Left cardiac atrium (tissue), 4 donors: ENCODE results near the gene CAMK2D. TPM values are rescaled to one million over a fixed set of nuclear protein-coding genes. Genes with fewer than 3 reads are reported as not detected.

Experiments
- ATAC-seq, 2 donors: fragments of 200-7000 bp; cut with Tn5 transposase; one replicate each; pipeline ENCODE4 v1.9.1; 2020; ENCODE audit warnings: mild to moderate bottlenecking in 2 of 2, moderate library complexity in 2 of 2
- DNase-seq: peaks from one replicate; pipeline ENCODE4 v3.0.0-alpha.2; 2020
- intact Hi-C, 2 donors: fragments of 100-400 bp; cut with DNase I; formaldehyde crosslinking; loops; one replicate each; pipeline versions ENCODE4 v1.14.1 to v1.15.1; 2022 to 2023
- total RNA-seq, 2 donors: library from RNA; stranded (reverse); fragmentation: NEBNext Ultra II Directional; extraction: Animal tissue kit (Norgen Biotek cat#: 25700); gene quantifications; one replicate each; pipeline ENCODE4 v1.2.1, GENCODE V29; 2021
- donor health status: DM: no; HTN: yes; CAD: no.
- donor health status: DM: no; HTN: yes; CAD: no; lungs with severe emphysema.
- donor health status: DM: yes; HTN: yes; CAD: no.
- donor health status: Dilated cardiomyopathy.

CAMK2D gene
- total RNA-seq, 2 donors from 2014 or later: 133 to 136 TPM

DNA sequence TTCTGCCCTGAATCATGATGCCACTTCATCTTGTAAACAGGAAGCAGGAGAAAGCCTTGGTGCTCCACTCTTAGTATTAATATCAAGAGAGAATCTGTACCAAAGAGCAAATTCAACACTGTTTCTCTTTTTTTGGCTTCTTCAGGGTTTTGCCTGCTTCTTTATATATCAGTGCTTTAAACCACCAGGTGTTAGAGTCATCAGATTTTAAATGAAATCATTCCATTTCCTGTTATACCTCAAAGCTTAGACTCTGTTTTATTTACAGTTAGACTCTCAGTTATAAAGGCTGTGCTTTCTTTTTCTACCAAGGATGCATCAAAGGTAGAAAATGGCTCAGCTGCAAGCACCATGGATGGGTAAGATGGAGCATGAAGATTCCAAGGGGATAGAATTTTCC is 350.9 kb downstream of the CAMK2D start:
- ATAC-seq: no peak

GRCh38 chr4:113409181-113409580 is 352.4 kb downstream of the CAMK2D start:
- intact Hi-C loops: loop anchor here in 1 of 2 donors (10.0 kb wide), 1 partner anchor 666 kb away; no protein-coding TSS in a partner anchor
- no peak for ATAC-seq
- DNase-seq: no peak

More for the DNA sequence above, 350.9 kb downstream of the CAMK2D start:
- no peak for DNase-seq
- intact Hi-C loops: no loop called here

GRCh38 chr4:113407409-113407808 is 354.1 kb downstream of the CAMK2D start:
- DNase-seq: no peak
- intact Hi-C loops: loop anchor here in 1 of 2 donors (10.0 kb wide), 1 partner anchor 667 kb away; no protein-coding TSS in a partner anchor
- ATAC-seq: no peak

DNA sequence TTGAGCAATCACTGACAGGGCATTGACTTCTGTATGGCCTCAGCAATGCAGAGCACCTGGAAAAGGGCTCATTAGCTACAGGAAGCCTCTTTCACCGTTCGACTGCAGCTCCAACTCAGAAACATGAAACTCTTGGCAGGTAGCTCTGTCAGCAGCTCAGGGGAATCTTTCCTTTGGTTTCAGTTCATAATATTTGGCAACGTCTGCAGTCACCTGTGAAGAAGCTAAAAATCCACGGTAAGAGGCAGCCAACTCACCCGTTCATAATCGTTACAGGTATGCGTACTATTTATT is 354.9 kb downstream of the CAMK2D start:
- DNase-seq (no peak), ATAC-seq (no peak)
- intact Hi-C loops: loop anchor here in 1 of 2 donors (10.0 kb wide), 1 partner anchor 668 kb away; no protein-coding TSS in a partner anchor

DNA sequence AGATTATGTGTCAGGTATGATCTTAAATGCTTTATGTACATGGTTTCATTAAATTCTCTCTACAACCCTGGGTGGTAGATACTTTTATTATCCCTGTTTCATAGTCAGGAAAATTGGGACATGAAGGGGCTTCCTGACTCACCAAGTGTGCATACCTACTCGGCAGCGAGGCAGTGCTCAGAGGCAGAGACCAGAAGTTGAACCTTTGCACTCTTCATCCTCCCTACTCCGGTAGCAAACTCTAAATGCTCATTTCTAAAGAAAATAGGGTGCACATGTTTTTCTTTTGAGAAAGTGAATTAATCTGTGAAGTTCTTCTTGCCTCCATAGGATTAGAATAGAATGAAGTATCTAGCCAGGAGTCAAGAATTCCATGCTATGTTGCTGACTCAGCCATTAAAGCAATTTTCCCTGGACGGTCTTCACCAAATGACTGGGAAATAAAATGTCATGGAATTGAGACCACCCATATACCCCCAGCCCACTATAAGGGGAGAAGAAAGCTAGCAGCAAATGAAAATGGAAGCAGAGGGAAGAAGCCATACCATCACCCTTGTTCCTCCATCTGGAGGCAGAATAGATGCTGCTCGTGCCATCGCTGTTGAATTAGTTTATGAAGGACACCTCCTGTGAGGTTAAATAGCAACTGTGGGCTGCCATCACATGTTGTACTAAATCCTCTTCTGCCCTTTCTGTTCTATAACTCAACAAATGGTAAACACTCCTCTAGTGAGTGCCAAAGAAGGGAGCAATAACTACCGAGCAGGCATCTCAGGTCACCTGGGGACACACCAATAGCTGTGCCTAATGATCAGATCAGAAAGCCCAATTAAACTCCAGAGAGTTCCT is 355.4 kb downstream of the CAMK2D start:
- DNase-seq (no peak), ATAC-seq (no peak)
- intact Hi-C loops: loop anchor here in 1 of 2 donors (10.0 kb wide), 1 partner anchor 669 kb away; no protein-coding TSS in a partner anchor

GRCh38 chr4:113404841-113405240 is 356.7 kb downstream of the CAMK2D start:
- no peak for DNase-seq
- ATAC-seq: peak; percentile 71 to 81
- intact Hi-C loops: loop anchor here in 1 of 2 donors (10.0 kb wide), 1 partner anchor 670 kb away; no protein-coding TSS in a partner anchor

DNA sequence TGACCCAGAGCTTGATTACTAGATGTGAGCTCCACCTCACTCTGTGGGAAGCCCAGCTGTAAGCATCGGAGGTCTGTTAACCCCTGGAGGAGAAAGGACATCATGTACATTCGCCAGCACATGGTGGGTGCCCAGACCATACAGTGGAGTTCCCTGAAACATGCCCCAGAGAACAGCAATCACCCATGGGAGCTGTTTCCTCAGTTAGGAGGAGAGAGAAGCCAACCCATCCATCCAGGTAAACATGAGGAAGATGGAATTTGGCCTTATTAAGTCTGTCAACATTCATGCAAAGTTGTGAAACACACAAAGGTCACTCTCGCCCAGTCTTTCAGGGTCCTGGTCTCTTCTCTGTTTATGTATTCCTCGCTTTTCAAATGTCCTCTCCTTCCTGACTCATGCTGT is 357.4 kb downstream of the CAMK2D start:
- DNase-seq (no peak), ATAC-seq (no peak)
- intact Hi-C loops: loop anchor here in 1 of 2 donors (10.0 kb wide), 1 partner anchor 671 kb away; no protein-coding TSS in a partner anchor

Other genes with a start within 250 kb of the CAMK2D start
- 1 to 10 TPM; 3.4 to 5.3 TPM for gene ARSJ, start 217.9 kb upstream of the CAMK2D start, total RNA-seq